ENCODE data around the gene OR5T3.

OR5T3 gene

DNA sequence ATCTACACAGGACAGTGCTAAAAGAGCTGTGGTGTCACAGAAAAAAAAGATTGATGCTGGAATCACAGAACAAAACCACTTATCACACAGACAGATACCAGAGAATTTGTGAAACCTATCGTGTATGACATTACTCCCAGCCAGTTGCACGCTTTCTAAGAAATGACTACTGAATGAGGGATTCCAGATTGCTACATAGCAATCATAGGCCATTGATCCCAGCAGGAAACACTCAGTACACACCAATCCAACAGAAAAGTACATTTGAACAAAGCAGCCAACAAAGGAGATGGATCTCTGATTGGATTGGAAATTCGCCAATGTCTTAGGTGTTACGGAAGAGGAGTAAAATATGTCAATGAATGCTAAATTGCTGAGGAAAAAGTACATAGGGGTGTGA lies 44.8 kb downstream of the OR5T3 start:
- H3K4me3 ChIP-seq (ENCODE audit: low read length), result no peak overlapping the region
- TF ChIP-seq, protein P1, sequence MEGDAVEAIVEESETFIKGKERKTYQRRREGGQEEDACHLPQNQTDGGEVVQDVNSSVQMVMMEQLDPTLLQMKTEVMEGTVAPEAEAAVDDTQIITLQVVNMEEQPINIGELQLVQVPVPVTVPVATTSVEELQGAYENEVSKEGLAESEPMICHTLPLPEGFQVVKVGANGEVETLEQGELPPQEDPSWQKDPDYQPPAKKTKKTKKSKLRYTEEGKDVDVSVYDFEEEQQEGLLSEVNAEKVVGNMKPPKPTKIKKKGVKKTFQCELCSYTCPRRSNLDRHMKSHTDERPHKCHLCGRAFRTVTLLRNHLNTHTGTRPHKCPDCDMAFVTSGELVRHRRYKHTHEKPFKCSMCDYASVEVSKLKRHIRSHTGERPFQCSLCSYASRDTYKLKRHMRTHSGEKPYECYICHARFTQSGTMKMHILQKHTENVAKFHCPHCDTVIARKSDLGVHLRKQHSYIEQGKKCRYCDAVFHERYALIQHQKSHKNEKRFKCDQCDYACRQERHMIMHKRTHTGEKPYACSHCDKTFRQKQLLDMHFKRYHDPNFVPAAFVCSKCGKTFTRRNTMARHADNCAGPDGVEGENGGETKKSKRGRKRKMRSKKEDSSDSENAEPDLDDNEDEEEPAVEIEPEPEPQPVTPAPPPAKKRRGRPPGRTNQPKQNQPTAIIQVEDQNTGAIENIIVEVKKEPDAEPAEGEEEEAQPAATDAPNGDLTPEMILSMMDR (conservative IDR thresholded peaks at IDR 0.05; ENCODE audit: low read length), result no peak
- DNase-seq (ENCODE audit: low read depth), result no peak
